HEK293 (cell line): ENCODE results near the gene ELOVL3.

Source experiments
- CTCF ChIA-PET: fragments of 350-600 bp; formaldehyde crosslinking; extraction: SDS; loops from one replicate; lab custom pipeline; 2021; ENCODE audit warnings: antibody characterized with exemption; lab: Yijun Ruan, JAX
- POLR2A ChIA-PET: fragments of 300-600 bp; formaldehyde crosslinking; extraction: SDS; loops from one replicate; lab custom pipeline; 2020; ENCODE audit warnings: antibody characterized with exemption, inconsistent platforms; lab: Yijun Ruan, JAX
- H3K27ac ChIP-seq: fragments of 200-500 bp; sonication (Bioruptor generic); 2 replicates; pipeline ENCODE4 v1.5.1; 2014; ENCODE audit warnings: low read depth, low read length, control low read depth, inconsistent platforms; ENCODE audit errors: extremely low read depth
- H3K36me3 ChIP-seq, 2 experiments: fragments of 200-500 bp in 1 of 2; sonication (Bioruptor generic) in 1 of 2; 1 replicate in 1 of 2; 2 replicates in 1 of 2; pipeline ENCODE4 v1.5.1; 2014 to 2017; ENCODE audit warnings: inconsistent platforms in 2 of 2, low read length in 2 of 2; ENCODE audit not compliant: control insufficient read depth in 2 of 2, insufficient read depth in 1 of 2
- H3K4me1 ChIP-seq: fragments of 200-500 bp; sonication (Bioruptor generic); 2 replicates; pipeline ENCODE4 v1.5.1; 2014; ENCODE audit warnings: mild to moderate bottlenecking, low read length, inconsistent platforms; ENCODE audit not compliant: control insufficient read depth, insufficient read depth
- H3K4me3 ChIP-seq: 2 replicates; pipeline ENCODE4 v1.5.1; 2011; ENCODE audit warnings: low read depth, mild to moderate bottlenecking, control low read depth, low read length, moderate library complexity
- H3K9me3 ChIP-seq: fragments of 200-500 bp; sonication (Bioruptor generic); 2 replicates; pipeline ENCODE4 v1.5.1; 2014; ENCODE audit warnings: low read depth, low read length, inconsistent platforms; ENCODE audit not compliant: control insufficient read depth, insufficient read depth
- SP7 ChIP-seq: fragments of 450-650 bp; formaldehyde crosslinking; IDR thresholded peaks from 2 replicates; pipeline ENCODE4 v1.5.1; 2016; ENCODE audit warnings: missing biosample characterization, missing genetic modification characterization
- ZBTB48 ChIP-seq: fragments of 450-650 bp; formaldehyde crosslinking; IDR thresholded peaks from 2 replicates; pipeline ENCODE4 v1.5.1; 2016; ENCODE audit warnings: missing biosample characterization, missing genetic modification characterization
- ZNF155 ChIP-seq: fragments of 450-650 bp; formaldehyde crosslinking; IDR thresholded peaks from 2 replicates; pipeline ENCODE4 v1.5.1; 2016; ENCODE audit warnings: missing biosample characterization, missing genetic modification characterization
- ZNF274 ChIP-seq, 2 experiments: fragments of 200-500 bp in 1 of 2; fragments of 450-650 bp in 1 of 2; sonication (Bioruptor generic) in 1 of 2; formaldehyde crosslinking in 1 of 2; IDR thresholded peaks; 2 replicates each; pipeline versions ENCODE4 v1.5.1 to v1.6.1; 2014 to 2016; ENCODE audit warnings: borderline replicate concordance in 1 of 2, inconsistent platforms in 1 of 2, low read length in 1 of 2, missing biosample characterization in 1 of 2, missing genetic modification characterization in 1 of 2
- ZNF335 ChIP-seq: fragments of 450-650 bp; formaldehyde crosslinking; conservative IDR thresholded peaks from 2 replicates; pipeline ENCODE4 v1.5.1; 2016; ENCODE audit warnings: missing biosample characterization, missing genetic modification characterization
- ZNF341 ChIP-seq: fragments of 450-650 bp; formaldehyde crosslinking; IDR thresholded peaks from 2 replicates; pipeline ENCODE4; 2016; ENCODE audit warnings: low read depth, missing biosample characterization, missing genetic modification characterization
- ZNF510 ChIP-seq: fragments of 450-650 bp; formaldehyde crosslinking; IDR thresholded peaks from 2 replicates; pipeline ENCODE4 v1.5.1; 2018; ENCODE audit warnings: mild to moderate bottlenecking, missing genetic modification characterization, missing biosample characterization; ENCODE audit not compliant: insufficient replicate concordance
- ZNF529 ChIP-seq: fragments of 450-650 bp; formaldehyde crosslinking; IDR thresholded peaks from 2 replicates; pipeline ENCODE4 v1.5.1; 2017; ENCODE audit warnings: missing genetic modification characterization, missing biosample characterization; ENCODE audit not compliant: insufficient replicate concordance
- ZNF600 ChIP-seq: fragments of 450-650 bp; formaldehyde crosslinking; IDR thresholded peaks from 2 replicates; pipeline ENCODE4 v1.5.1; 2016; ENCODE audit warnings: missing biosample characterization, missing genetic modification characterization
- ZNF658 ChIP-seq: fragments of 450-650 bp; formaldehyde crosslinking; IDR thresholded peaks from 2 replicates; pipeline ENCODE4; 2016; ENCODE audit warnings: missing biosample characterization, missing genetic modification characterization
- ZXDB ChIP-seq: fragments of 450-650 bp; formaldehyde crosslinking; IDR thresholded peaks from 2 replicates; pipeline ENCODE4 v1.5.1; 2016; ENCODE audit warnings: missing biosample characterization, missing genetic modification characterization
- TF ChIP-seq, protein P1 (sequence below): fragments of 450-650 bp; formaldehyde crosslinking; IDR thresholded peaks from 2 replicates; pipeline ENCODE4 v1.5.1; 2016; ENCODE audit warnings: missing biosample characterization, missing genetic modification characterization
- TF ChIP-seq, protein P2 (sequence below): fragments of 450-650 bp; formaldehyde crosslinking; conservative IDR thresholded peaks from 2 replicates; pipeline ENCODE4 v1.5.1; 2016; ENCODE audit warnings: low read depth, missing biosample characterization, missing genetic modification characterization

Gene ELOVL3

DNA sequence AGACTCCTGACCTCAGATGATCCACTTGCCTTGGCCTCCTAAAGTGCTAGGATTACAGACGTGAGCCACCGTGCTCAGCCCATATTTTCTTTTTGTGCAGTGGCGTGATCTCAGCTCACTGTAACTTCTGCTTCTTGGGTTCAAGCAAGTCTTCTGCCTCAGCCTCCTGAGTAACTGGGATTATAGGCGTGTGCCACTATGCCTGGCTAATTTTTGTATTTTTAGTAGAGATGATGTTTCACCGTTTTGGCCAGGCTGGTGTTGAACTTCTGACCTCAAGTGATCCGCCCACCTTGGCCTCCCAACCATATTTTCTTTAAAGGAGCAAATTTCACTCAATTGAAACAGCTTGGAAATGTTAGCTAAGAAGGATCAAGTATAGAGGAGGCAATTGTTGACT is 35.7 kb downstream of the ELOVL3 start:
- ChIA-PET CTCF (interaction anchor here (2.9 kb wide), 1 partner anchor 30 kb away, joined by 7 read pairs; no protein-coding TSS in a partner anchor), POLR2A (interaction anchor here (1.0 kb wide), 1 partner anchor 17 kb away, joined by 3 read pairs; the partner anchor contains the start of gene GBF1)
- TF ChIP-seq SP7 (no peak), ZNF341 (no peak), ZNF335 (no peak)
- TF ChIP-seq, protein P1, sequence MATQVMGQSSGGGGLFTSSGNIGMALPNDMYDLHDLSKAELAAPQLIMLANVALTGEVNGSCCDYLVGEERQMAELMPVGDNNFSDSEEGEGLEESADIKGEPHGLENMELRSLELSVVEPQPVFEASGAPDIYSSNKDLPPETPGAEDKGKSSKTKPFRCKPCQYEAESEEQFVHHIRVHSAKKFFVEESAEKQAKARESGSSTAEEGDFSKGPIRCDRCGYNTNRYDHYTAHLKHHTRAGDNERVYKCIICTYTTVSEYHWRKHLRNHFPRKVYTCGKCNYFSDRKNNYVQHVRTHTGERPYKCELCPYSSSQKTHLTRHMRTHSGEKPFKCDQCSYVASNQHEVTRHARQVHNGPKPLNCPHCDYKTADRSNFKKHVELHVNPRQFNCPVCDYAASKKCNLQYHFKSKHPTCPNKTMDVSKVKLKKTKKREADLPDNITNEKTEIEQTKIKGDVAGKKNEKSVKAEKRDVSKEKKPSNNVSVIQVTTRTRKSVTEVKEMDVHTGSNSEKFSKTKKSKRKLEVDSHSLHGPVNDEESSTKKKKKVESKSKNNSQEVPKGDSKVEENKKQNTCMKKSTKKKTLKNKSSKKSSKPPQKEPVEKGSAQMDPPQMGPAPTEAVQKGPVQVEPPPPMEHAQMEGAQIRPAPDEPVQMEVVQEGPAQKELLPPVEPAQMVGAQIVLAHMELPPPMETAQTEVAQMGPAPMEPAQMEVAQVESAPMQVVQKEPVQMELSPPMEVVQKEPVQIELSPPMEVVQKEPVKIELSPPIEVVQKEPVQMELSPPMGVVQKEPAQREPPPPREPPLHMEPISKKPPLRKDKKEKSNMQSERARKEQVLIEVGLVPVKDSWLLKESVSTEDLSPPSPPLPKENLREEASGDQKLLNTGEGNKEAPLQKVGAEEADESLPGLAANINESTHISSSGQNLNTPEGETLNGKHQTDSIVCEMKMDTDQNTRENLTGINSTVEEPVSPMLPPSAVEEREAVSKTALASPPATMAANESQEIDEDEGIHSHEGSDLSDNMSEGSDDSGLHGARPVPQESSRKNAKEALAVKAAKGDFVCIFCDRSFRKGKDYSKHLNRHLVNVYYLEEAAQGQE: no peak
- no peak overlapping the region for H3K27ac ChIP-seq
- H3K4me1 ChIP-seq: peaks cover 6% of the 10 kb centered on the region; the same call in 1 of the 2 replicates
- peaks cover 23 to 56% of the 10 kb centered on the region in 2 experiments for H3K36me3 ChIP-seq
- H3K9me3 ChIP-seq: no peaks in the 10 kb centered on the region
- no peak overlapping the region for H3K4me3 ChIP-seq

DNA sequence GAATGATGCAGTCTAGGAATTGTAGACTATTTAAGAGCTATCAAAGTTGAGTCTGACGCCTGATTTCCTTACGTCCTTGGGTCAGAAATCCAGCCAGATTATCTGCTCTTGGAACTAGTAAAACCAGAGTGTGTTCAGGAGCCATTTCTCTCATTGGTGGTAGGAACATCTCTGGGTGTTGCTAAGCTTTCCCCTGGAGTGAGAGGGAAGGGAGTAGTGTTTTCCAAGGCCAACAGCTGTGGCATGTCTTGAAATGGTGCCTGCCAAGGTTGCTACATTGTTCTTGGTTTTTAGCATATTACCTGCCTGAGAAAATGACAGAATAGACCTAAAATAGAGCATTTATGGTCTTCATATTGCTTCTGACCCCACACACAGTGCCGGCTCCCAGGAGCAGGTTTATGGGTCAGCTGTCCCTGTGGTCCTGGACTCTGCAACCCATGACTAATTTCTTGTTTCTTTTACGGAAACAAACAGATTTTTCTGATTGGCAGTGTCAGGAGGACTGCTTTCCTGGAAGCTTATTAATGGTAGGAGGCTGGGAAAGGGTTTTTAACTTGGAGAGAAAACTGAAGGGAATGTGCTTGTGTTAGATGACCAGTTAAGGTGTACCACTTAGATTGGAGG is 36.8 kb downstream of the ELOVL3 start:
- TF ChIP-seq ZNF658 (tag by site-specific recombination): no peak
- peaks cover 8% of the 10 kb centered on the region for H3K4me1 ChIP-seq
- no peak overlapping the region for H3K27ac ChIP-seq
- ChIA-PET POLR2A (interaction anchor here (0.6 kb wide), 1 partner anchor 927 kb away, joined by 4 read pairs; no protein-coding TSS in a partner anchor), CTCF (interaction anchor here (2.9 kb wide), 1 partner anchor 31 kb away, joined by 7 read pairs; no protein-coding TSS in a partner anchor)
- H3K4me3 ChIP-seq: no peak overlapping the region
- H3K36me3 ChIP-seq: peaks cover 26 to 57% of the 10 kb centered on the region in 2 experiments
- no peaks in the 10 kb centered on the region for H3K9me3 ChIP-seq

DNA sequence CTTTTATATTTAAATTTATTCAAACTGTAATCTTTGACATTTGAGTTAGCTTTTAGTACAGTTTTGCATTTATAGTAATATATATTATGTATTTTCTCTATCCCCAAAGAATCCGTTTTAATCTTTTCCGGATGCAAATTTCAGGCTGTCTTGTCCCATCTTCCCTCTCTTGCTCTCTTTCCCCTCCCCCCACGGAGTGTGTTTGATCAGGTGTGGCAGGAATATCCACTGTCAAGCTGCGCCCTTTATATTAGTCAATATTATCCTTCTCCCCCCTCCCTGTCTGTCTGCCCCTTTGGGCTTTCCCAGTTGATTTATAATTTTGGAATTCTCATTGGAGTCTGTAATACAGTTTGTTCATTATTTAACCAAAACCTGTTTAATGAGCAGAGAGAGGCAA is 38.3 kb downstream of the ELOVL3 start:
- TF ChIP-seq ZNF600: no peak
- no peak for TF ChIP-seq ZNF274 (IDR thresholded peaks at IDR 0.05; ENCODE audit: low read length)
- TF ChIP-seq ZNF274 (tag by site-specific recombination; IDR thresholded peaks at IDR 0.05; ENCODE audit: borderline replicate concordance): no peak
- no peak for TF ChIP-seq ZNF155 (tag by site-specific recombination)
- TF ChIP-seq ZNF510: no peak
- TF ChIP-seq, protein P2, sequence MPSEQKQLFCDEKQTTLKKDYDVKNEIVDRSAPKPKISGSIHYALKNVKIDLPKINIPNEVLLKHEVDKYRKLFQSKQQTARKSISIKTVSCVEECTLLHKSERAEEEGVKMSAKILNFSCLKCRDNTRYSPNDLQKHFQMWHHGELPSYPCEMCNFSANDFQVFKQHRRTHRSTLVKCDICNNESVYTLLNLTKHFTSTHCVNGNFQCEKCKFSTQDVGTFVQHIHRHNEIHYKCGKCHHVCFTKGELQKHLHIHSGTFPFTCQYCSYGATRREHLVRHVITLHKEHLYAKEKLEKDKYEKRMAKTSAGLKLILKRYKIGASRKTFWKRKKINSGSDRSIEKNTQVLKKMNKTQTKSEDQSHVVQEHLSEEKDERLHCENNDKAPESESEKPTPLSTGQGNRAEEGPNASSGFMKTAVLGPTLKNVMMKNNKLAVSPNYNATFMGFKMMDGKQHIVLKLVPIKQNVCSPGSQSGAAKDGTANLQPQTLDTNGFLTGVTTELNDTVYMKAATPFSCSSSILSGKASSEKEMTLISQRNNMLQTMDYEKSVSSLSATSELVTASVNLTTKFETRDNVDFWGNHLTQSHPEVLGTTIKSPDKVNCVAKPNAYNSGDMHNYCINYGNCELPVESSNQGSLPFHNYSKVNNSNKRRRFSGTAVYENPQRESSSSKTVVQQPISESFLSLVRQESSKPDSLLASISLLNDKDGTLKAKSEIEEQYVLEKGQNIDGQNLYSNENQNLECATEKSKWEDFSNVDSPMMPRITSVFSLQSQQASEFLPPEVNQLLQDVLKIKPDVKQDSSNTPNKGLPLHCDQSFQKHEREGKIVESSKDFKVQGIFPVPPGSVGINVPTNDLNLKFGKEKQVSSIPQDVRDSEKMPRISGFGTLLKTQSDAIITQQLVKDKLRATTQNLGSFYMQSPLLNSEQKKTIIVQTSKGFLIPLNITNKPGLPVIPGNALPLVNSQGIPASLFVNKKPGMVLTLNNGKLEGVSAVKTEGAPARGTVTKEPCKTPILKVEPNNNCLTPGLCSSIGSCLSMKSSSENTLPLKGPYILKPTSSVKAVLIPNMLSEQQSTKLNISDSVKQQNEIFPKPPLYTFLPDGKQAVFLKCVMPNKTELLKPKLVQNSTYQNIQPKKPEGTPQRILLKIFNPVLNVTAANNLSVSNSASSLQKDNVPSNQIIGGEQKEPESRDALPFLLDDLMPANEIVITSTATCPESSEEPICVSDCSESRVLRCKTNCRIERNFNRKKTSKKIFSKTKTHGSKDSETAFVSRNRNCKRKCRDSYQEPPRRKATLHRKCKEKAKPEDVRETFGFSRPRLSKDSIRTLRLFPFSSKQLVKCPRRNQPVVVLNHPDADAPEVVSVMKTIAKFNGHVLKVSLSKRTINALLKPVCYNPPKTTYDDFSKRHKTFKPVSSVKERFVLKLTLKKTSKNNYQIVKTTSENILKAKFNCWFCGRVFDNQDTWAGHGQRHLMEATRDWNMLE (tag by site-specific recombination): no peak
- no peak for TF ChIP-seq ZNF529 (tag by site-specific recombination)
- no peak for TF ChIP-seq ZBTB48 (tag by site-specific recombination)
- TF ChIP-seq ZXDB: no peak
- Histone ChIP-seq H3K4me3 (no peak overlapping the region), H3K36me3 (peaks cover 26 to 57% of the 10 kb centered on the region in 2 experiments), H3K4me1 (peaks cover 8% of the 10 kb centered on the region), H3K9me3 (no peaks in the 10 kb centered on the region), H3K27ac (no peak overlapping the region)
- CTCF ChIA-PET: no interaction called here
- POLR2A ChIA-PET: interaction anchor here (1.3 kb wide), 1 partner anchor 19 kb away, joined by 3 read pairs; the partner anchor contains the start of gene GBF1
